Measurements from ENCODE around the gene S100A7A.
"Not testable (repeated sequence)": the region's sequence is repeated elsewhere in the genome, so short reads cannot be mapped to it uniquely, and the experiment has no call there.

The S100A7A gene

DNA sequence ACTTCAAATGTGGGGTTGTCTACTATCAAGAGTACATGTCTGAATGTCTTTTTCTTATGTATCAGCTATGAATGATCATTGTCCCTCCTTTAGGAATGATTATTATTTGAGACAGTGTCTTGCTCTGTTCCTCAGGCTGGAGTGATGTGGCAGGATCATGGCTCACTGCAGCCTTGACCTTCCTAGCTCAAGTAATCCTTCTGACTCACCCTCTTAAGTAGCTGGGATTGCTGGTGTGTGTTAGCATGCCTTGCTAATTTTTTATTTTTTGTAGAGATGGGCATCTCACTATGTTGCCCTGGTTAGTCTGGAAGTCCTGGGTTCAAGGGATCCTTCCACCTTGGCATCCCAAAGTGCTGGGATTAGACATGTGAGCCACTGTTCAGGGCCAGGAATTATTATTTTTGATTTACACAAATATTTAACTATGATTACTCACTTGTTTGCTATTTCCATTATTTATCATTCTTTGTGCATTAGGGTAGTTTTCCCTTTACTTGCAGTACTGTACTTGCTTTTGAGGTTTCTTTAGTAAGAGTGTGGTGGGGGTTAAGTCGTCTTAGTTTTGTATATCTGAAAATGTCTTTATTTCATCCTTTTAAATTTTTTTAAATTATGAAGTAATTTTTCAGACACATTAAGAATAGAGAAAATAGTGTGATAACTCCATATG is 31.3 kb downstream of the S100A7A start:
- Histone ChIP-seq H3K4me1 (no peaks in the 10 kb centered on the region), H3K36me3 (no peaks in the 10 kb centered on the region), H3K9me3 (no peaks in the 10 kb centered on the region), H3K27ac (no peak overlapping the region), H3K4me3 (no peak overlapping the region), H3K27me3 (peaks cover 0 to 16% of the 10 kb centered on the region in 2 donors)
- intact Hi-C loops (cut with DNase I; ENCODE audit: low total_unique reads), result no loop called here
- TF ChIP-seq, protein P1, sequence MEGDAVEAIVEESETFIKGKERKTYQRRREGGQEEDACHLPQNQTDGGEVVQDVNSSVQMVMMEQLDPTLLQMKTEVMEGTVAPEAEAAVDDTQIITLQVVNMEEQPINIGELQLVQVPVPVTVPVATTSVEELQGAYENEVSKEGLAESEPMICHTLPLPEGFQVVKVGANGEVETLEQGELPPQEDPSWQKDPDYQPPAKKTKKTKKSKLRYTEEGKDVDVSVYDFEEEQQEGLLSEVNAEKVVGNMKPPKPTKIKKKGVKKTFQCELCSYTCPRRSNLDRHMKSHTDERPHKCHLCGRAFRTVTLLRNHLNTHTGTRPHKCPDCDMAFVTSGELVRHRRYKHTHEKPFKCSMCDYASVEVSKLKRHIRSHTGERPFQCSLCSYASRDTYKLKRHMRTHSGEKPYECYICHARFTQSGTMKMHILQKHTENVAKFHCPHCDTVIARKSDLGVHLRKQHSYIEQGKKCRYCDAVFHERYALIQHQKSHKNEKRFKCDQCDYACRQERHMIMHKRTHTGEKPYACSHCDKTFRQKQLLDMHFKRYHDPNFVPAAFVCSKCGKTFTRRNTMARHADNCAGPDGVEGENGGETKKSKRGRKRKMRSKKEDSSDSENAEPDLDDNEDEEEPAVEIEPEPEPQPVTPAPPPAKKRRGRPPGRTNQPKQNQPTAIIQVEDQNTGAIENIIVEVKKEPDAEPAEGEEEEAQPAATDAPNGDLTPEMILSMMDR (IDR thresholded peaks at IDR 0.05), result no peak
- no peak for DNase-seq

DNA sequence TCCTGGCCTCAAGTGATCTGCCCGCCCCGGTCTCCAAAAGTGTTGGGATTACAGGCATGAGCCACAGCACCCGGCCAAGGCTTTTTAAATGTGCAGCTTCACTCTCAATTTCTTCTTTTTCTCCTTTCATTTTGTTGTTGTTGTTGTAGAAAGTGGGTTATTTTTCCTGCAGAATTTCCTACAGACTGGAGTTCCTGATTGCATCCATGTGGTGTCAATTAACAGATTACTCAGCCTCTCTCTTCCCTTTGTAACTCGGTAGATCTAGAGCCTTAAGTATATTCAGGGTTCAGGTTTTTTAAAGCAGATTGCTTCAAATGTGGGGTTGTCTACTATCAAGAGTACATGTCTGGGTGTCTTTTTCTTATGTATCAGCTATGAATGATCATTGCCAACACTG is 32.5 kb downstream of the S100A7A start:
- DNase-seq; H3K9me3 ChIP-seq; H3K4me3 ChIP-seq; H3K36me3 ChIP-seq; H3K4me1 ChIP-seq; H3K27ac ChIP-seq; intact Hi-C loops (cut with DNase I; ENCODE audit: low total_unique reads): not testable (repeated sequence)
- H3K27me3 ChIP-seq, result peaks cover 0 to 15% of the 10 kb centered on the region in 2 donors

DNA sequence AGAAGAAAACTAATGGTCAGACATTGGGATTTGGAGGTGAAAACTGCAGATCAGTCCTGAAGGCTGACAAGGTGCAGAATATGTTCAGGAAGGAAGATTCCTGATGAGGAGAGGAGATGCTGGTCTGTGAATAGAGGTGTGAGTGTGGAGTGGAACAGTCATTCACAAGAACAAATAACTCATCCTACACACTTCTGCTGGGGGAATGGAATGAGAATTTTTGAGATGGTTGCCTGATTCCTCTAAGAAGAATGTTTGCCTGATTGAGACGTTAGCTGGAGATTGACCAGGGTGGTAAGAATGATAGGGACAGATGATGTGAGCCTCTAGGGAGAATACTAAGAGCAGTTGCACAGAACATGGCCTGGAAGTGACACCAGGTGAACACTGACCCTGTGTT is 40.1 kb downstream of the S100A7A start:
- intact Hi-C loops (cut with DNase I; ENCODE audit: low total_unique reads), result no loop called here
- H3K4me3 ChIP-seq, result no peak overlapping the region
- TF ChIP-seq, protein P1 (IDR thresholded peaks at IDR 0.05), result no peak
- no peaks in the 10 kb centered on the region for H3K36me3 ChIP-seq
- no peaks in the 10 kb centered on the region for H3K9me3 ChIP-seq
- H3K27ac ChIP-seq, result no peak overlapping the region
- H3K27me3 ChIP-seq, result no peaks in the 10 kb centered on the region
- DNase-seq, result no peak
- no peaks in the 10 kb centered on the region for H3K4me1 ChIP-seq

DNA sequence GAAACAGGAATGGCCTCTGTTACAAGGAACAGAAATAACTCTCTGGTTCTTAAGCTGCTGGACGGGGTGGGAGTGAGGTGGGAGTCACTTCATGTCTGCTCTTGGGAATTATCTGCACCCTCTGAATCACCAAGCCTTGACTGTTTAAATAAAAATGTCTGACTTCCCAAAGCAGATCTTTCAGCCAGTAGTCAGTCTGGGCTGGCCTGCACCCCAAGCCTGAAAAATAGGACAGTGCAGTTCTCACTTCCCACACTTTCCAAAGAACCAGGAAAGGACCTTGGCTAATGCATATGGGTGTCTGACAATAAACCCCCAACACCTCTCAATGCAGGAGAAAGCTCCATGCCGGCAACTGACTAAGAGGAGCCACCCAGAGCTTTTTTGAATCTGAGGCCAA is 43.3 kb downstream of the S100A7A start:
- no peak for DNase-seq
- Histone ChIP-seq H3K36me3 (no peaks in the 10 kb centered on the region), H3K4me3 (no peak overlapping the region), H3K27me3 (no peaks in the 10 kb centered on the region), H3K9me3 (no peaks in the 10 kb centered on the region), H3K4me1 (no peaks in the 10 kb centered on the region), H3K27ac (no peak overlapping the region)
- TF ChIP-seq, protein P1 (IDR thresholded peaks at IDR 0.05), result no peak
- intact Hi-C loops (cut with DNase I; ENCODE audit: low total_unique reads), result no loop called here

DNA sequence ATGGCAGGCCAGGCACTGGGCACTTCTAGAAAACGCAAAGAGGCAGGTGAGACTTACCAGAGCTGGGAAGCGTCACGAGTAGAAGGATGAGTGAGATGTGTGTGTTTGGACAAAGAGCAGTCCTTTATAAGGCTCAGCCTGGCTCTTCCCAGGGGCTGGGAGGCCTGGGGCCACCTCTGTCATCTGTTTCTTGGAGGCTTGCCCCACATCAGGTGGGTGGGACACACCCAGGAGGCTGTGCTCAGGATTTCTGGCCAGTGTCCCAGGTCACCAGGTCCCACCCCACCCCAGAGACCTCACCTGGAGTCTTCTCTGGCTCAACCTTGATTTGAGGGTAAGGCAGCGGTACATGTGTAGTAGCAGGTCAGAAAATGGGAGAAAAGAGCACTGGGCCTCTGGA is 44.2 kb downstream of the S100A7A start, which contains the start of gene S100A7:
S100A7 (minus strand) TSS at position 101 of the 400 bp plus-strand sequence. CDS start 1,638 bp downstream, outside the sequence.
- no peaks in the 10 kb centered on the region for H3K9me3 ChIP-seq
- intact Hi-C loops (cut with DNase I; ENCODE audit: low total_unique reads), result no loop called here
- no peaks in the 10 kb centered on the region for H3K4me1 ChIP-seq
- H3K27me3 ChIP-seq, result no peaks in the 10 kb centered on the region
- no peak within 1 kb of the TSS for H3K4me3 ChIP-seq
- H3K27ac ChIP-seq, result no peak within 1 kb of the TSS
- H3K36me3 ChIP-seq, result no peaks in the 10 kb centered on the region
- TF ChIP-seq, protein P1 (IDR thresholded peaks at IDR 0.05), result no peak
- no peak for DNase-seq

DNA sequence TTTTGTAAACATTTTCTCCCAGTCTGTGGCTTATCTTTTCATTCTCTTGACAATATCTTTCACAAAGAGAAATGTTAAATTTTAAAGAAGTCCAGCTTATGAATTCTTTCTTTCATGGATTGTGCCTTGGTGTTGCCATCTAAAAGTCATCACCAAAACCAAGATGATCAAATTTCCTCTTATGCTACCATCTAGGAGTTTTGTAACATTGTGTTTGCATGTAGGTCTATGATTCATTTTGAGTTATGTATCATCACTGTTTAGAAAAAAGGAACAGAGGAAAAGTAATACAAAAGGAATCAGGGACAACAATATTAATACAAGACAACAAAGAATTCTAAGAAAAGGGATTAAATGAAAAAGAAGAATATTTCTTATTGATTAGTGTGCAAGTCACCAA is 46.4 kb downstream of the S100A7A start:
- H3K9me3 ChIP-seq; DNase-seq; H3K36me3 ChIP-seq; H3K27ac ChIP-seq; H3K27me3 ChIP-seq; H3K4me3 ChIP-seq; intact Hi-C loops (cut with DNase I; ENCODE audit: low total_unique reads): not testable (repeated sequence)
- H3K4me1 ChIP-seq, result peaks cover 0 to 19% (median 7%) of the 10 kb centered on the region in 4 donors
